ENCODE results near the gene KIAA1191.

KIAA1191 gene

DNA sequence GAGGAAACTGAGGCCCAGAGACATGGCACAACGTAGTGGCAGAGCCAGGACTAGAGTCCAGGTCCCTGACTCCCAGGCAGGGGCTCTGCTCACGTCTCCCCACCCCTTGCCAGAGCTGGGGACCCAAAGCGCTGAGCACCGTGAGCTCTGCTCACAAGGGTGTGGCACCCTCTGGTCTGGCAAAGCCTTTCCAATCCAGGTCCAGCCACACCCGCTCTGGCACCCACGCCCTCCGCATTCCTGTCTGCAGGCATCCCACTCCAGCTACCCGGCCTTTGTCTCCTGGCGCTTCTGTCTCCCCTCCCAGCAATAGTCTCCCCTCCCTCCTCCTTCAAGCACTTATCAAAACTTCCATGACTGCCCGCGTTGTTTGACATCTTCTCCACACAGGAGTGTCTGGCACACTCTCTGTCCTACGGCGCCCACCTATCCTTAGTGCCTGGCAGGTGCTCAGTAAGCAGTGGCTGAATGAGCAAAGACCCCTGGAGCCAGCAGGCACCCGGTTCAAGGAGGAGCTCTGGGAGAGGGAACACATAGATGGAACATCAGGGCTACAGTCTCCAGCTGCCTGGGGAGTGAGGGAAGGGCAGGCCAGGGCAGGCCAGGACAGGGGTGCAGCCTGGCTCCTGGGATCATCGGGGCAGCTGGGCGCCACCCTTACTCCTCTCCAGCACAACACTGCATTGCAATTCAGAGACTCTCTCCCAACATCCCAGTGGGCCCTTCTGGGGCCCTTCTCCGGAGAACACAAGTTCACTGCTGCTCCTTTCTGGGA, 39.0 kb upstream of the KIAA1191 start:
- TF ChIP-seq POLR2AphosphoS5 (IDR thresholded peaks at IDR 0.05; ENCODE audit: low read depth, low read length): no peak
- TF ChIP-seq TAF1 (IDR thresholded peaks at IDR 0.05; ENCODE audit: borderline replicate concordance, insufficient read depth, low read length): no peak
- TF ChIP-seq FOXP2 (optimal IDR thresholded peaks at IDR 0.05; ENCODE audit: borderline replicate concordance, extremely low read depth, extremely low read length, insufficient read depth): no peak
- TF ChIP-seq SIN3A (IDR thresholded peaks at IDR 0.05; ENCODE audit: borderline replicate concordance, insufficient read depth, low read length): no peak
- no peak for TF ChIP-seq REST (IDR thresholded peaks at IDR 0.05; ENCODE audit: insufficient read depth in 1 of 2, low read depth in 2 of 2, low read length in 2 of 2)

DNA sequence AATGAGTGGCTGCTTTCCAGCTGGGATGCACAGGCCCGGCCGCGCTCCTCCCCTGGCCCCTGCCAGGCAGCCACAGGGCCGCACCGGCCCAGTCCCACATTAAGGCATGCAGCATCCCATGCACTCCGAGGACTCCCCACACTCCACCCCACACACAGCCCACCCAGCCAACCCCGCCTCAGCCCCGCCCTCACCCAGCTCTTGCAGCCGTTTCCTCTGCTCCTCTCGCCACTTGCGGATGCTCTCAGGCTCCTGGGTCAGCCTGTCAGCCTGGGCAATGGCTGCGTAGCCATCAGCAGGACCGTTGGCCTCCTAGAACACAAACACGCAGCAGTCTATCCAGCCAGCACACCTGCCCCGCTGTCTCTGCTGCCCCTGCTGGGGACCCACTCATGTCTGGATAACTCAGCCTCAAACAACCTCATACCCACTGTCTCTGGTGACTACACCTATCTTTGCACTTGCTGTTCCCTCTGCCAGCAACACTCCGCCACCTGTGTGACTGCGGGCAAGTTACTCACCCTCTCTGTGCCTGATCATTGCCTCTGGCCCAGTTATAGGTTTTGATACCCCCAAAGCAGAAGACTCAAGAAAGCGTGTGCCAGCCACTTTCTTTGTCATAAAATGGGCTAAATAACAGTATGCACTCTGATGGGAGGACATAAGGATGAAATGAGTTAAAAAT, 36.3 kb upstream of the KIAA1191 start:
- no peak for TF ChIP-seq TAF1 (IDR thresholded peaks at IDR 0.05; ENCODE audit: borderline replicate concordance, insufficient read depth, low read length)
- TF ChIP-seq FOXP2 (optimal IDR thresholded peaks at IDR 0.05; ENCODE audit: borderline replicate concordance, extremely low read depth, extremely low read length, insufficient read depth): no peak

DNA sequence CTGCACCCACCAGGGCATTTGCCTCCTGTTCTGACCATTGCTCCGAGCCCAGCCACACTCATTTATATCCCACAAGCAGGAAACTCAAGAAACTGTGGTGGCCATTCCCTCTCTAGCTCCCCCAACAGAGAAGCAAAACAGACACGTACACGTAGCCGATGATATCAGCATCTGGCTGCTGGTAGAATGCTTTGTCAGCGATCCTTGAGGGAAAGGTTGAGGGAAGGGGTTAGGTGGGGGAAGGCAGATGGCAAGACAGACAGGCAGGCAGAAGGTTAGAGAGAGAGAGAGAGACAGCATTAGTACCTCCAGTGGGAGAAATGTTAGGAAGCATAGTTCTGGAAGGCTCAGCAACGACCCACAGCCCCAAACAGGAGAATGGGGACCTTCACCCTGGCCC, 34.8 kb upstream of the KIAA1191 start:
- TF ChIP-seq POLR2AphosphoS5 (IDR thresholded peaks at IDR 0.05; ENCODE audit: low read depth, low read length) (no peak), FOXP2 (optimal IDR thresholded peaks at IDR 0.05; ENCODE audit: borderline replicate concordance, extremely low read depth, extremely low read length, insufficient read depth) (no peak), SIN3A (IDR thresholded peaks at IDR 0.05; ENCODE audit: borderline replicate concordance, insufficient read depth, low read length) (no peak), REST (IDR thresholded peaks at IDR 0.05; ENCODE audit: insufficient read depth in 1 of 2, low read depth in 2 of 2, low read length in 2 of 2) (no peak), TAF1 (IDR thresholded peaks at IDR 0.05; ENCODE audit: borderline replicate concordance, insufficient read depth, low read length) (no peak)

GRCh38 chr5:176394881-176395675, 33.5 kb upstream of the KIAA1191 start:
- TF ChIP-seq POLR2AphosphoS5 (IDR thresholded peaks at IDR 0.05; ENCODE audit: low read depth, low read length) (no peak), SIN3A (IDR thresholded peaks at IDR 0.05; ENCODE audit: borderline replicate concordance, insufficient read depth, low read length) (no peak), REST (IDR thresholded peaks at IDR 0.05; ENCODE audit: insufficient read depth in 1 of 2, low read depth in 2 of 2, low read length in 2 of 2) (no peak), TAF1 (IDR thresholded peaks at IDR 0.05; ENCODE audit: borderline replicate concordance, insufficient read depth, low read length) (no peak), FOXP2 (optimal IDR thresholded peaks at IDR 0.05; ENCODE audit: borderline replicate concordance, extremely low read depth, extremely low read length, insufficient read depth) (no peak)

- no peak for TF ChIP-seq FOXP2 (optimal IDR thresholded peaks at IDR 0.05; ENCODE audit: borderline replicate concordance, extremely low read depth, extremely low read length, insufficient read depth)
- no peak for TF ChIP-seq TAF1 (IDR thresholded peaks at IDR 0.05; ENCODE audit: borderline replicate concordance, insufficient read depth, low read length)
- TF ChIP-seq POLR2AphosphoS5 (IDR thresholded peaks at IDR 0.05; ENCODE audit: low read depth, low read length): no peak
- no peak for TF ChIP-seq REST (IDR thresholded peaks at IDR 0.05; ENCODE audit: insufficient read depth in 1 of 2, low read depth in 2 of 2, low read length in 2 of 2)
- TF ChIP-seq SIN3A (IDR thresholded peaks at IDR 0.05; ENCODE audit: borderline replicate concordance, insufficient read depth, low read length): no peak
These were observed 32.5 kb upstream of the KIAA1191 start for GRCh38 chr5:176394096-176394495.

Data from PFSK-1 (cell line).